Erythroblast (primary cell): ENCODE data around the gene USP4.

Experiments
- GATA1 ChIP-seq: IDR thresholded peaks from 2 replicates; pipeline ENCODE4 v1.6.1; 2011; ENCODE audit warnings: low read depth, mild to moderate bottlenecking, control low read depth, low read length, moderate library complexity
- POLR2A ChIP-seq: IDR thresholded peaks from 2 replicates; pipeline ENCODE4 v1.6.1; 2011; ENCODE audit warnings: mild to moderate bottlenecking, low read length

- TF ChIP-seq POLR2A (no peak), GATA1 (no peak)
Measured at GRCh38 chr3:49371946-49372345, 32.1 kb upstream of the USP4 start.
